GM23338 (cell line): ENCODE results near the gene HSPB3. TPM values are rescaled to one million over a fixed set of nuclear protein-coding genes. Genes with fewer than 3 reads are reported as not detected.

ENCODE experiments used
- ATAC-seq: fragments of 200-7000 bp; cut with Tn5 transposase; 3 replicates; pipeline ENCODE4 v1.9.1; 2020
- DNase-seq: peaks from one replicate; pipeline ENCODE4 v3.0.0-alpha.2; 2015; ENCODE audit warnings: low spot score
- H2AFZ ChIP-seq: fragments of 200-600 bp; sonication (generic); 2 replicates; pipeline ENCODE4 v1.8.0; 2016; ENCODE audit warnings: antibody characterized with exemption, mild to moderate bottlenecking, moderate library complexity
- H3F3A ChIP-seq: fragments of 200-600 bp; sonication (generic); replicated peaks from 2 replicates; pipeline ENCODE4 v1.8.0; 2017; ENCODE audit warnings: antibody characterized with exemption, mixed run types, low read depth
- H3K27ac ChIP-seq: fragments of 200-600 bp; sonication (generic); 2 replicates; pipeline ENCODE4 v1.6.1; 2016; ENCODE audit warnings: low read depth
- H3K27me3 ChIP-seq: fragments of 200-600 bp; sonication (generic); 2 replicates; pipeline ENCODE4 v1.8.0; 2016; ENCODE audit warnings: mild to moderate bottlenecking, mixed run types, moderate library complexity; ENCODE audit not compliant: insufficient read depth
- H3K36me3 ChIP-seq: fragments of 200-600 bp; sonication (generic); 2 replicates; pipeline ENCODE4 v1.8.0; 2016; ENCODE audit warnings: mild to moderate bottlenecking; ENCODE audit not compliant: insufficient read depth
- H3K4me1 ChIP-seq: fragments of 200-600 bp; sonication (generic); 2 replicates; pipeline ENCODE4 v1.8.0; 2016; ENCODE audit warnings: mild to moderate bottlenecking, moderate library complexity; ENCODE audit not compliant: insufficient read depth
- H3K4me2 ChIP-seq: fragments of 200-600 bp; sonication (generic); 2 replicates; pipeline ENCODE4 v1.7.1; 2017; ENCODE audit warnings: mixed run types
- H3K4me3 ChIP-seq: fragments of 200-600 bp; sonication (generic); 2 replicates; pipeline ENCODE4 v1.6.1; 2016; ENCODE audit warnings: mixed run types
- H3K79me2 ChIP-seq: fragments of 200-600 bp; sonication (generic); replicated peaks from 2 replicates; pipeline ENCODE4 v1.8.0; 2017; ENCODE audit warnings: mild to moderate bottlenecking; ENCODE audit not compliant: insufficient read depth
- H3K9me2 ChIP-seq: fragments of 200-600 bp; sonication (generic); 2 replicates; pipeline ENCODE4 v1.8.0; 2017; ENCODE audit not compliant: insufficient read depth
- H4K20me1 ChIP-seq: fragments of 200-600 bp; sonication (generic); replicated peaks from 2 replicates; pipeline ENCODE4 v1.8.0; 2017; ENCODE audit warnings: mild to moderate bottlenecking; ENCODE audit not compliant: insufficient read depth
- H3K27ac Mint-ChIP-seq: 2 replicates; pipeline ENCODE4 v1.8.0; 2020; ENCODE audit warnings: inconsistent platforms, mild to moderate bottlenecking, moderate library complexity, mixed read lengths
- H3K27me3 Mint-ChIP-seq: 3 replicates; pipeline ENCODE4 v1.8.0; 2022; ENCODE audit warnings: low read depth, mild to moderate bottlenecking, moderate library complexity, mixed read lengths, inconsistent platforms; ENCODE audit not compliant: insufficient read depth, poor library complexity
- H3K36me3 Mint-ChIP-seq: 3 replicates; pipeline ENCODE4 v1.8.0; 2021; ENCODE audit warnings: low read depth, mild to moderate bottlenecking, inconsistent platforms, moderate library complexity, mixed read lengths
- H3K4me1 Mint-ChIP-seq: 3 replicates; pipeline ENCODE4 v1.8.0; 2020; ENCODE audit warnings: mild to moderate bottlenecking, inconsistent platforms, mixed read lengths
- H3K4me3 Mint-ChIP-seq: 3 replicates; pipeline ENCODE4 v1.8.0; 2021; ENCODE audit warnings: moderate library complexity, mild to moderate bottlenecking, inconsistent platforms, mixed read lengths
- H3K9me3 Mint-ChIP-seq: 3 replicates; pipeline ENCODE4 v1.8.0; 2020; ENCODE audit warnings: moderate library complexity, mild to moderate bottlenecking, inconsistent platforms, mixed read lengths
- CREB1 ChIP-seq: fragments of 250-450 bp; sonication (Bioruptor Pico); IDR thresholded peaks from 2 replicates; pipeline ENCODE4 v1.5.0; 2020; ENCODE audit warnings: low read depth, mild to moderate bottlenecking, moderate library complexity
- EZH2phosphoT487 ChIP-seq: fragments of 200-600 bp; sonication (generic); IDR thresholded peaks from one replicate; pipeline ENCODE4 v1.8.1; 2018; ENCODE audit warnings: antibody characterized with exemption; ENCODE audit not compliant: unreplicated experiment
- JUNB ChIP-seq: IDR thresholded peaks from one replicate; pipeline ENCODE4 v1.6.1; 2016; ENCODE audit warnings: antibody characterized with exemption; ENCODE audit not compliant: unreplicated experiment
- NANOG ChIP-seq: IDR thresholded peaks from 2 replicates; pipeline ENCODE4 v1.6.1; 2016; ENCODE audit warnings: antibody characterized with exemption, borderline replicate concordance
- POLR2AphosphoS5 ChIP-seq: IDR thresholded peaks from 2 replicates; pipeline ENCODE4 v1.6.1; 2016; ENCODE audit warnings: antibody characterized with exemption, low read depth
- REST ChIP-seq: IDR thresholded peaks from one replicate; pipeline ENCODE4 v1.6.1; 2018; ENCODE audit warnings: antibody characterized with exemption; ENCODE audit not compliant: unreplicated experiment
- ZNF114 ChIP-seq: fragments of 250-450 bp; sonication (Bioruptor Pico); IDR thresholded peaks from 2 replicates; pipeline ENCODE4 v1.5.0; 2020; ENCODE audit warnings: mild to moderate bottlenecking, moderate library complexity
- ZNF331 ChIP-seq: fragments of 250-450 bp; sonication (Bioruptor Pico); IDR thresholded peaks from 2 replicates; pipeline ENCODE4 v1.5.0; 2020; ENCODE audit warnings: low read depth, mild to moderate bottlenecking, moderate library complexity
- polyA plus RNA-seq: library from polyadenylated mRNA; unstranded; fragments of >200 nt; fragmentation: Nextera tagmentation; extraction: Ambion mirVana; gene quantifications from 2 replicates; pipeline ENCODE4 v1.2.1, GENCODE V29; 2016
- total RNA-seq: library from RNA; depleted of rRNA; stranded (reverse); fragments of >200 nt; shearing (Covaris generic); gene quantifications from 2 replicates; pipeline ENCODE4 v1.2.3, GENCODE V29; 2014
- TF ChIP-seq, protein P1 (sequence below): fragments of 250-450 bp; sonication (Bioruptor Pico); IDR thresholded peaks from 2 replicates; pipeline ENCODE4 v1.5.0; 2020; ENCODE audit warnings: mild to moderate bottlenecking, moderate library complexity
- TF ChIP-seq, protein P2 (sequence below): IDR thresholded peaks from 2 replicates; pipeline ENCODE4 v1.6.1; 2016; ENCODE audit warnings: antibody characterized with exemption

HSPB3 gene
- total and polyA plus RNA-seq, 2 experiments from 2014 or later: not detected

DNA sequence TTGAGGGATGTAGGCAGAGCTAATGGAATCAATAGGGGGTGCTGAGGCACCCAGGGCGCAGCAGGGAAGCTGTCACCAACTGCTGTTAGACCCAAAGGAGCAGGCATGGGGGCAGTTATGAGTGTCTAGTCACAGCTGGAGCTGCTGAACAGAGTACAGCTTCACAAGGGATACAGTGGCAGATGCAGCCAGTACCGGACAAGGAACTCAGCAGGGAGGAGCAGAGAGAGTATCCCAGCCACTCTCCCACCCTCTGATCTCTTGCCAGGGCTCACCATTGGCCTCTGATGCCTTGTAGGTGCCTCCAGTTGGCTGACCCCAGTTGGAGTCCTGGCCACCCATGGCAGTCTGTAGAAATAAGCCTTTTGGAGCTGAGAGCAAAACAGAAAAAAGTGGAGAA, 42.6 kb upstream of the HSPB3 start:
- Histone ChIP-seq H4K20me1 (no peaks in the 10 kb centered on the region), H3F3A (no peaks in the 10 kb centered on the region), H3K79me2 (no peaks in the 10 kb centered on the region), H3K27ac (no peak overlapping the region), H3K9me2 (no peaks in the 10 kb centered on the region), H3K36me3 (no peaks in the 10 kb centered on the region), H2AFZ (no peak overlapping the region), H3K4me2 (no peak overlapping the region), H3K4me1 (peaks cover 7% of the 10 kb centered on the region), H3K4me3 (no peak overlapping the region), H3K27me3 (no peaks in the 10 kb centered on the region)
- TF ChIP-seq ZNF331: no peak
- no peak for TF ChIP-seq REST
- no peak for TF ChIP-seq POLR2AphosphoS5
- no peak for TF ChIP-seq JUNB
- no peak for TF ChIP-seq ZNF114 (CRISPR knock-in tag)
- TF ChIP-seq NANOG: no peak
- no peak for TF ChIP-seq CREB1
- Mint-ChIP-seq H3K27me3 (peaks cover 1% of the 10 kb centered on the region), H3K4me1 (peaks cover 17% of the 10 kb centered on the region; the same call in 2 of the 3 replicates), H3K36me3 (no peaks in the 10 kb centered on the region), H3K27ac (no peak overlapping the region), H3K9me3 (no peaks in the 10 kb centered on the region; the same call in 2 of the 3 replicates), H3K4me3 (no peak overlapping the region)
- ATAC-seq: no peak
- no peak for DNase-seq

DNA sequence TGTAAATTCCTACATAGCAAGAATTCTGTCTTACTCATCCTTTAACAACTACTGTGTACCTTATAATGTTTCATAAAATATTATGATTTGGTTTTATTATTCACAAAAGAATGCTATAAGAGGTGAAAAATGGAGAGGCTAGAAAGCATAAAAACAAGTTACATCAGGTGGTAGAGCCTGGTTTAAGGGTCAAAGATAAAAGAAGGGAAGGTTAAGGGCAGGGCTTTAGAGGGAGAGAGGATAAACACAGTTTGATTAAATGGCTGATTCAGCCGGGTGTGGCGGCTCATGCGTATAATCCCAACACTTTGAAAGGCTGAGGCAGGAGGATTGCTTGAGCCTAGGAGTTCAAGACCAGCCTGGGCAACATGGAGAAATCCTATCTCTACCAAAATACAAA, 40.4 kb upstream of the HSPB3 start:
- Mint-ChIP-seq H3K4me1 (peaks cover 17% of the 10 kb centered on the region), H3K27ac (no peak overlapping the region), H3K9me3 (peaks cover 5% of the 10 kb centered on the region), H3K27me3 (peaks cover 6% of the 10 kb centered on the region), H3K36me3 (peaks cover 5% of the 10 kb centered on the region), H3K4me3 (no peak overlapping the region)
- DNase-seq (no peak), ATAC-seq (no peak)
- no peaks in the 10 kb centered on the region for H3K9me2 ChIP-seq
- no peak overlapping the region for H3K4me2 ChIP-seq
- H3F3A ChIP-seq: no peaks in the 10 kb centered on the region
- no peaks in the 10 kb centered on the region for H3K79me2 ChIP-seq
- no peaks in the 10 kb centered on the region for H3K27me3 ChIP-seq
- peaks cover 7% of the 10 kb centered on the region for H3K4me1 ChIP-seq
- no peak overlapping the region for H3K27ac ChIP-seq
- H3K36me3 ChIP-seq: no peaks in the 10 kb centered on the region
- H4K20me1 ChIP-seq: no peaks in the 10 kb centered on the region
- no peak overlapping the region for H3K4me3 ChIP-seq
- H2AFZ ChIP-seq: no peak overlapping the region
- TF ChIP-seq, protein P1, sequence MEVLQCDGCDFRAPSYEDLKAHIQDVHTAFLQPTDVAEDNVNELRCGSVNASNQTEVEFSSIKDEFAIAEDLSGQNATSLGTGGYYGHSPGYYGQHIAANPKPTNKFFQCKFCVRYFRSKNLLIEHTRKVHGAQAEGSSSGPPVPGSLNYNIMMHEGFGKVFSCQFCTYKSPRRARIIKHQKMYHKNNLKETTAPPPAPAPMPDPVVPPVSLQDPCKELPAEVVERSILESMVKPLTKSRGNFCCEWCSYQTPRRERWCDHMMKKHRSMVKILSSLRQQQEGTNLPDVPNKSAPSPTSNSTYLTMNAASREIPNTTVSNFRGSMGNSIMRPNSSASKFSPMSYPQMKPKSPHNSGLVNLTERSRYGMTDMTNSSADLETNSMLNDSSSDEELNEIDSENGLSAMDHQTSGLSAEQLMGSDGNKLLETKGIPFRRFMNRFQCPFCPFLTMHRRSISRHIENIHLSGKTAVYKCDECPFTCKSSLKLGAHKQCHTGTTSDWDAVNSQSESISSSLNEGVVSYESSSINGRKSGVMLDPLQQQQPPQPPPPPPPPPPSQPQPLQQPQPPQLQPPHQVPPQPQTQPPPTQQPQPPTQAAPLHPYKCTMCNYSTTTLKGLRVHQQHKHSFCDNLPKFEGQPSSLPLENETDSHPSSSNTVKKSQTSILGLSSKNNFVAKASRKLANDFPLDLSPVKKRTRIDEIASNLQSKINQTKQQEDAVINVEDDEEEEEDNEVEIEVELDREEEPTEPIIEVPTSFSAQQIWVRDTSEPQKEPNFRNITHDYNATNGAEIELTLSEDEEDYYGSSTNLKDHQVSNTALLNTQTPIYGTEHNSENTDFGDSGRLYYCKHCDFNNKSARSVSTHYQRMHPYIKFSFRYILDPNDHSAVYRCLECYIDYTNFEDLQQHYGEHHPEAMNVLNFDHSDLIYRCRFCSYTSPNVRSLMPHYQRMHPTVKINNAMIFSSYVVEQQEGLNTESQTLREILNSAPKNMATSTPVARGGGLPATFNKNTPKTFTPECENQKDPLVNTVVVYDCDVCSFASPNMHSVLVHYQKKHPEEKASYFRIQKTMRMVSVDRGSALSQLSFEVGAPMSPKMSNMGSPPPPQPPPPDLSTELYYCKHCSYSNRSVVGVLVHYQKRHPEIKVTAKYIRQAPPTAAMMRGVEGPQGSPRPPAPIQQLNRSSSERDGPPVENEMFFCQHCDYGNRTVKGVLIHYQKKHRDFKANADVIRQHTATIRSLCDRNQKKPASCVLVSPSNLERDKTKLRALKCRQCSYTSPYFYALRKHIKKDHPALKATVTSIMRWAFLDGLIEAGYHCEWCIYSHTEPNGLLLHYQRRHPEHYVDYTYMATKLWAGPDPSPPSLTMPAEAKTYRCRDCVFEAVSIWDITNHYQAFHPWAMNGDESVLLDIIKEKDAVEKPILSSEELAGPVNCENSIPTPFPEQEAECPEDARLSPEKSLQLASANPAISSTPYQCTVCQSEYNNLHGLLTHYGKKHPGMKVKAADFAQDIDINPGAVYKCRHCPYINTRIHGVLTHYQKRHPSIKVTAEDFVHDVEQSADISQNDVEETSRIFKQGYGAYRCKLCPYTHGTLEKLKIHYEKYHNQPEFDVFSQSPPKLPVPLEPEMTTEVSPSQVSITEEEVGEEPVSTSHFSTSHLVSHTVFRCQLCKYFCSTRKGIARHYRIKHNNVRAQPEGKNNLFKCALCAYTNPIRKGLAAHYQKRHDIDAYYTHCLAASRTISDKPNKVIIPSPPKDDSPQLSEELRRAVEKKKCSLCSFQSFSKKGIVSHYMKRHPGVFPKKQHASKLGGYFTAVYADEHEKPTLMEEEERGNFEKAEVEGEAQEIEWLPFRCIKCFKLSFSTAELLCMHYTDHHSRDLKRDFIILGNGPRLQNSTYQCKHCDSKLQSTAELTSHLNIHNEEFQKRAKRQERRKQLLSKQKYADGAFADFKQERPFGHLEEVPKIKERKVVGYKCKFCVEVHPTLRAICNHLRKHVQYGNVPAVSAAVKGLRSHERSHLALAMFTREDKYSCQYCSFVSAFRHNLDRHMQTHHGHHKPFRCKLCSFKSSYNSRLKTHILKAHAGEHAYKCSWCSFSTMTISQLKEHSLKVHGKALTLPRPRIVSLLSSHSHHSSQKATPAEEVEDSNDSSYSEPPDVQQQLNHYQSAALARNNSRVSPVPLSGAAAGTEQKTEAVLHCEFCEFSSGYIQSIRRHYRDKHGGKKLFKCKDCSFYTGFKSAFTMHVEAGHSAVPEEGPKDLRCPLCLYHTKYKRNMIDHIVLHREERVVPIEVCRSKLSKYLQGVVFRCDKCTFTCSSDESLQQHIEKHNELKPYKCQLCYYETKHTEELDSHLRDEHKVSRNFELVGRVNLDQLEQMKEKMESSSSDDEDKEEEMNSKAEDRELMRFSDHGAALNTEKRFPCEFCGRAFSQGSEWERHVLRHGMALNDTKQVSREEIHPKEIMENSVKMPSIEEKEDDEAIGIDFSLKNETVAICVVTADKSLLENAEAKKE (CRISPR knock-in tag): no peak
- TF ChIP-seq ZNF114 (CRISPR knock-in tag): no peak
- TF ChIP-seq, protein P2, sequence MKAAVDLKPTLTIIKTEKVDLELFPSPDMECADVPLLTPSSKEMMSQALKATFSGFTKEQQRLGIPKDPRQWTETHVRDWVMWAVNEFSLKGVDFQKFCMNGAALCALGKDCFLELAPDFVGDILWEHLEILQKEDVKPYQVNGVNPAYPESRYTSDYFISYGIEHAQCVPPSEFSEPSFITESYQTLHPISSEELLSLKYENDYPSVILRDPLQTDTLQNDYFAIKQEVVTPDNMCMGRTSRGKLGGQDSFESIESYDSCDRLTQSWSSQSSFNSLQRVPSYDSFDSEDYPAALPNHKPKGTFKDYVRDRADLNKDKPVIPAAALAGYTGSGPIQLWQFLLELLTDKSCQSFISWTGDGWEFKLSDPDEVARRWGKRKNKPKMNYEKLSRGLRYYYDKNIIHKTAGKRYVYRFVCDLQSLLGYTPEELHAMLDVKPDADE: no peak
- no peak for TF ChIP-seq EZH2phosphoT487
- no peak for TF ChIP-seq CREB1
